Measurements from ENCODE around the gene CDH13. TPM values are rescaled to one million over a fixed set of nuclear protein-coding genes. Genes with fewer than 3 reads are reported as not detected.

CDH13 gene
- total and polyA plus RNA-seq, 2 experiments from 2014 or later: 1.6 to 4.4 TPM

DNA sequence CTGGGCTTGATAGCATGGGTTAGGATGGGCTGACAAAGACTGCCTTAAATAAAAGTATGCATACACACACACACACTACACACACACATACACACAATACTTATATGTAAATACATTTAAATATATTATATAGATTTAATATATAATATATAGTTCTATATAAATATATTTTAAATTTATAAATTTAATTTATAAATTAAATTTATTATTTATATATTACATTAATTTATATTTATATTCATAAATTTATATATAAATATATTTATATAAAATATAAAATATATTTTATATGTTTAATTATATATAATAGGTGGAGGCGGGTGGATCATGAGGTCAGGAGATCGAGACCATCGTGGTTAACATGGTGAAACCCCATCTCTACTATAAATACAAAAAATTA is 83.2 kb downstream of the CDH13 start:
- ATAC-seq: no peak
- Histone ChIP-seq H2AFZ (no peak overlapping the region), H3K36me3 (ENCODE audit: insufficient read depth) (no peaks in the 10 kb centered on the region)

More for the DNA sequence above, 83.2 kb downstream of the CDH13 start:
- TF ChIP-seq, protein P1, sequence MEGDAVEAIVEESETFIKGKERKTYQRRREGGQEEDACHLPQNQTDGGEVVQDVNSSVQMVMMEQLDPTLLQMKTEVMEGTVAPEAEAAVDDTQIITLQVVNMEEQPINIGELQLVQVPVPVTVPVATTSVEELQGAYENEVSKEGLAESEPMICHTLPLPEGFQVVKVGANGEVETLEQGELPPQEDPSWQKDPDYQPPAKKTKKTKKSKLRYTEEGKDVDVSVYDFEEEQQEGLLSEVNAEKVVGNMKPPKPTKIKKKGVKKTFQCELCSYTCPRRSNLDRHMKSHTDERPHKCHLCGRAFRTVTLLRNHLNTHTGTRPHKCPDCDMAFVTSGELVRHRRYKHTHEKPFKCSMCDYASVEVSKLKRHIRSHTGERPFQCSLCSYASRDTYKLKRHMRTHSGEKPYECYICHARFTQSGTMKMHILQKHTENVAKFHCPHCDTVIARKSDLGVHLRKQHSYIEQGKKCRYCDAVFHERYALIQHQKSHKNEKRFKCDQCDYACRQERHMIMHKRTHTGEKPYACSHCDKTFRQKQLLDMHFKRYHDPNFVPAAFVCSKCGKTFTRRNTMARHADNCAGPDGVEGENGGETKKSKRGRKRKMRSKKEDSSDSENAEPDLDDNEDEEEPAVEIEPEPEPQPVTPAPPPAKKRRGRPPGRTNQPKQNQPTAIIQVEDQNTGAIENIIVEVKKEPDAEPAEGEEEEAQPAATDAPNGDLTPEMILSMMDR (conservative IDR thresholded peaks at IDR 0.05; ENCODE audit: low read depth in 2 of 2): no peak
- no peak for TF ChIP-seq ZNF331 (CRISPR knock-in tag; IDR thresholded peaks at IDR 0.05; ENCODE audit: low read depth)
- TF ChIP-seq POLR2AphosphoS5 (IDR thresholded peaks at IDR 0.05; ENCODE audit: low read depth): no peak
- TF ChIP-seq JUNB (IDR thresholded peaks at IDR 0.05; ENCODE audit: unreplicated experiment): no peak
- TF ChIP-seq, protein P2, sequence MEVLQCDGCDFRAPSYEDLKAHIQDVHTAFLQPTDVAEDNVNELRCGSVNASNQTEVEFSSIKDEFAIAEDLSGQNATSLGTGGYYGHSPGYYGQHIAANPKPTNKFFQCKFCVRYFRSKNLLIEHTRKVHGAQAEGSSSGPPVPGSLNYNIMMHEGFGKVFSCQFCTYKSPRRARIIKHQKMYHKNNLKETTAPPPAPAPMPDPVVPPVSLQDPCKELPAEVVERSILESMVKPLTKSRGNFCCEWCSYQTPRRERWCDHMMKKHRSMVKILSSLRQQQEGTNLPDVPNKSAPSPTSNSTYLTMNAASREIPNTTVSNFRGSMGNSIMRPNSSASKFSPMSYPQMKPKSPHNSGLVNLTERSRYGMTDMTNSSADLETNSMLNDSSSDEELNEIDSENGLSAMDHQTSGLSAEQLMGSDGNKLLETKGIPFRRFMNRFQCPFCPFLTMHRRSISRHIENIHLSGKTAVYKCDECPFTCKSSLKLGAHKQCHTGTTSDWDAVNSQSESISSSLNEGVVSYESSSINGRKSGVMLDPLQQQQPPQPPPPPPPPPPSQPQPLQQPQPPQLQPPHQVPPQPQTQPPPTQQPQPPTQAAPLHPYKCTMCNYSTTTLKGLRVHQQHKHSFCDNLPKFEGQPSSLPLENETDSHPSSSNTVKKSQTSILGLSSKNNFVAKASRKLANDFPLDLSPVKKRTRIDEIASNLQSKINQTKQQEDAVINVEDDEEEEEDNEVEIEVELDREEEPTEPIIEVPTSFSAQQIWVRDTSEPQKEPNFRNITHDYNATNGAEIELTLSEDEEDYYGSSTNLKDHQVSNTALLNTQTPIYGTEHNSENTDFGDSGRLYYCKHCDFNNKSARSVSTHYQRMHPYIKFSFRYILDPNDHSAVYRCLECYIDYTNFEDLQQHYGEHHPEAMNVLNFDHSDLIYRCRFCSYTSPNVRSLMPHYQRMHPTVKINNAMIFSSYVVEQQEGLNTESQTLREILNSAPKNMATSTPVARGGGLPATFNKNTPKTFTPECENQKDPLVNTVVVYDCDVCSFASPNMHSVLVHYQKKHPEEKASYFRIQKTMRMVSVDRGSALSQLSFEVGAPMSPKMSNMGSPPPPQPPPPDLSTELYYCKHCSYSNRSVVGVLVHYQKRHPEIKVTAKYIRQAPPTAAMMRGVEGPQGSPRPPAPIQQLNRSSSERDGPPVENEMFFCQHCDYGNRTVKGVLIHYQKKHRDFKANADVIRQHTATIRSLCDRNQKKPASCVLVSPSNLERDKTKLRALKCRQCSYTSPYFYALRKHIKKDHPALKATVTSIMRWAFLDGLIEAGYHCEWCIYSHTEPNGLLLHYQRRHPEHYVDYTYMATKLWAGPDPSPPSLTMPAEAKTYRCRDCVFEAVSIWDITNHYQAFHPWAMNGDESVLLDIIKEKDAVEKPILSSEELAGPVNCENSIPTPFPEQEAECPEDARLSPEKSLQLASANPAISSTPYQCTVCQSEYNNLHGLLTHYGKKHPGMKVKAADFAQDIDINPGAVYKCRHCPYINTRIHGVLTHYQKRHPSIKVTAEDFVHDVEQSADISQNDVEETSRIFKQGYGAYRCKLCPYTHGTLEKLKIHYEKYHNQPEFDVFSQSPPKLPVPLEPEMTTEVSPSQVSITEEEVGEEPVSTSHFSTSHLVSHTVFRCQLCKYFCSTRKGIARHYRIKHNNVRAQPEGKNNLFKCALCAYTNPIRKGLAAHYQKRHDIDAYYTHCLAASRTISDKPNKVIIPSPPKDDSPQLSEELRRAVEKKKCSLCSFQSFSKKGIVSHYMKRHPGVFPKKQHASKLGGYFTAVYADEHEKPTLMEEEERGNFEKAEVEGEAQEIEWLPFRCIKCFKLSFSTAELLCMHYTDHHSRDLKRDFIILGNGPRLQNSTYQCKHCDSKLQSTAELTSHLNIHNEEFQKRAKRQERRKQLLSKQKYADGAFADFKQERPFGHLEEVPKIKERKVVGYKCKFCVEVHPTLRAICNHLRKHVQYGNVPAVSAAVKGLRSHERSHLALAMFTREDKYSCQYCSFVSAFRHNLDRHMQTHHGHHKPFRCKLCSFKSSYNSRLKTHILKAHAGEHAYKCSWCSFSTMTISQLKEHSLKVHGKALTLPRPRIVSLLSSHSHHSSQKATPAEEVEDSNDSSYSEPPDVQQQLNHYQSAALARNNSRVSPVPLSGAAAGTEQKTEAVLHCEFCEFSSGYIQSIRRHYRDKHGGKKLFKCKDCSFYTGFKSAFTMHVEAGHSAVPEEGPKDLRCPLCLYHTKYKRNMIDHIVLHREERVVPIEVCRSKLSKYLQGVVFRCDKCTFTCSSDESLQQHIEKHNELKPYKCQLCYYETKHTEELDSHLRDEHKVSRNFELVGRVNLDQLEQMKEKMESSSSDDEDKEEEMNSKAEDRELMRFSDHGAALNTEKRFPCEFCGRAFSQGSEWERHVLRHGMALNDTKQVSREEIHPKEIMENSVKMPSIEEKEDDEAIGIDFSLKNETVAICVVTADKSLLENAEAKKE (CRISPR knock-in tag; IDR thresholded peaks at IDR 0.05): no peak
- TF ChIP-seq EZH2 (IDR thresholded peaks at IDR 0.05; ENCODE audit: low read depth, unreplicated experiment): no peak
- TF ChIP-seq, protein P3, sequence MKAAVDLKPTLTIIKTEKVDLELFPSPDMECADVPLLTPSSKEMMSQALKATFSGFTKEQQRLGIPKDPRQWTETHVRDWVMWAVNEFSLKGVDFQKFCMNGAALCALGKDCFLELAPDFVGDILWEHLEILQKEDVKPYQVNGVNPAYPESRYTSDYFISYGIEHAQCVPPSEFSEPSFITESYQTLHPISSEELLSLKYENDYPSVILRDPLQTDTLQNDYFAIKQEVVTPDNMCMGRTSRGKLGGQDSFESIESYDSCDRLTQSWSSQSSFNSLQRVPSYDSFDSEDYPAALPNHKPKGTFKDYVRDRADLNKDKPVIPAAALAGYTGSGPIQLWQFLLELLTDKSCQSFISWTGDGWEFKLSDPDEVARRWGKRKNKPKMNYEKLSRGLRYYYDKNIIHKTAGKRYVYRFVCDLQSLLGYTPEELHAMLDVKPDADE (IDR thresholded peaks at IDR 0.05): no peak
- TF ChIP-seq EZH2phosphoT487 (IDR thresholded peaks at IDR 0.05; ENCODE audit: unreplicated experiment): no peak
- TF ChIP-seq CREB1 (CRISPR knock-in tag; IDR thresholded peaks at IDR 0.05; ENCODE audit: low read depth): no peak
- TF ChIP-seq NANOG (IDR thresholded peaks at IDR 0.05; ENCODE audit: borderline replicate concordance): no peak
- TF ChIP-seq ZNF114 (CRISPR knock-in tag; IDR thresholded peaks at IDR 0.05): no peak
- TF ChIP-seq, protein P4, sequence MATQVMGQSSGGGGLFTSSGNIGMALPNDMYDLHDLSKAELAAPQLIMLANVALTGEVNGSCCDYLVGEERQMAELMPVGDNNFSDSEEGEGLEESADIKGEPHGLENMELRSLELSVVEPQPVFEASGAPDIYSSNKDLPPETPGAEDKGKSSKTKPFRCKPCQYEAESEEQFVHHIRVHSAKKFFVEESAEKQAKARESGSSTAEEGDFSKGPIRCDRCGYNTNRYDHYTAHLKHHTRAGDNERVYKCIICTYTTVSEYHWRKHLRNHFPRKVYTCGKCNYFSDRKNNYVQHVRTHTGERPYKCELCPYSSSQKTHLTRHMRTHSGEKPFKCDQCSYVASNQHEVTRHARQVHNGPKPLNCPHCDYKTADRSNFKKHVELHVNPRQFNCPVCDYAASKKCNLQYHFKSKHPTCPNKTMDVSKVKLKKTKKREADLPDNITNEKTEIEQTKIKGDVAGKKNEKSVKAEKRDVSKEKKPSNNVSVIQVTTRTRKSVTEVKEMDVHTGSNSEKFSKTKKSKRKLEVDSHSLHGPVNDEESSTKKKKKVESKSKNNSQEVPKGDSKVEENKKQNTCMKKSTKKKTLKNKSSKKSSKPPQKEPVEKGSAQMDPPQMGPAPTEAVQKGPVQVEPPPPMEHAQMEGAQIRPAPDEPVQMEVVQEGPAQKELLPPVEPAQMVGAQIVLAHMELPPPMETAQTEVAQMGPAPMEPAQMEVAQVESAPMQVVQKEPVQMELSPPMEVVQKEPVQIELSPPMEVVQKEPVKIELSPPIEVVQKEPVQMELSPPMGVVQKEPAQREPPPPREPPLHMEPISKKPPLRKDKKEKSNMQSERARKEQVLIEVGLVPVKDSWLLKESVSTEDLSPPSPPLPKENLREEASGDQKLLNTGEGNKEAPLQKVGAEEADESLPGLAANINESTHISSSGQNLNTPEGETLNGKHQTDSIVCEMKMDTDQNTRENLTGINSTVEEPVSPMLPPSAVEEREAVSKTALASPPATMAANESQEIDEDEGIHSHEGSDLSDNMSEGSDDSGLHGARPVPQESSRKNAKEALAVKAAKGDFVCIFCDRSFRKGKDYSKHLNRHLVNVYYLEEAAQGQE (IDR thresholded peaks at IDR 0.05; ENCODE audit: unreplicated experiment): no peak
- Mint-ChIP-seq H3K36me3 (ENCODE audit: low read depth) (no peaks in the 10 kb centered on the region), H3K27ac (no peak overlapping the region), H3K27me3 (ENCODE audit: insufficient read depth, low read depth, poor library complexity) (peaks cover 9% of the 10 kb centered on the region), H3K9me3 (no peaks in the 10 kb centered on the region), H3K4me3 (no peak overlapping the region), H3K4me1 (peaks cover 29% of the 10 kb centered on the region)
- Histone ChIP-seq H3K4me2 (no peak overlapping the region), H3K79me2 (replicated peaks; ENCODE audit: insufficient read depth) (no peaks in the 10 kb centered on the region), H3K27me3 (ENCODE audit: insufficient read depth) (no peaks in the 10 kb centered on the region), H3F3A (replicated peaks; ENCODE audit: low read depth) (no peaks in the 10 kb centered on the region), H4K20me1 (replicated peaks; ENCODE audit: insufficient read depth) (no peaks in the 10 kb centered on the region; the same call in 1 of the 2 replicates), H3K4me1 (ENCODE audit: insufficient read depth) (peaks cover 27% of the 10 kb centered on the region), H3K4me3 (no peak overlapping the region), H3K9me2 (ENCODE audit: insufficient read depth) (no peaks in the 10 kb centered on the region; the same call in 1 of the 2 replicates), H3K27ac (ENCODE audit: low read depth) (no peak overlapping the region)
- DNase-seq (ENCODE audit: low spot score): no peak

Measured in GM23338 (cell line).